Measurements from ENCODE around the gene GPR33. TPM values are rescaled to one million over a fixed set of nuclear protein-coding genes. Genes with fewer than 3 reads are reported as not detected.

GPR33 gene
- total RNA-seq, 1 experiment from 2014 or later = not detected

- no peaks in the 10 kb centered on the region for H3K9me2 ChIP-seq (replicated peaks; ENCODE audit: insufficient read depth, low read length)
- H3K4me3 ChIP-seq (ENCODE audit: low read length) = peak within 1 kb of the TSS; percentile 73
- H3K79me2 ChIP-seq (ENCODE audit: low read length) = peaks cover 45% of the 10 kb centered on the region
- H3K27me3 ChIP-seq (ENCODE audit: low read length) = no peaks in the 10 kb centered on the region
- H3K4me1 ChIP-seq (ENCODE audit: low read length) = peaks cover 37% of the 10 kb centered on the region
- H4K20me1 ChIP-seq (ENCODE audit: insufficient read depth, low read depth, low read length) = no peaks in the 10 kb centered on the region
- no peaks in the 10 kb centered on the region for H3K9me3 ChIP-seq (ENCODE audit: low read length)
- DNase-seq = peak; percentile 99
- peaks cover 8% of the 10 kb centered on the region for H3K36me3 ChIP-seq (ENCODE audit: insufficient read depth, low read length)
- H3K27ac ChIP-seq (ENCODE audit: low read length) = peak within 1 kb of the TSS; percentile 58
- H3K9ac ChIP-seq (ENCODE audit: low read length) = peak within 1 kb of the TSS; percentile 88
- peak within 1 kb of the TSS; percentile 64 for H2AFZ ChIP-seq (ENCODE audit: low read length)
- H3K4me2 ChIP-seq (ENCODE audit: low read depth, low read length, poor library complexity, severe bottlenecking) = peak within 1 kb of the TSS; percentile 77
Measured at GRCh38 chr14:31456841-31457664, 30.8 kb downstream of the GPR33 start, which contains the start of gene DTD2. TSS of gene DTD2 (minus strand) at chr14:31457506. CDS start at chr14:31457393, 113 bp downstream.

GRCh38 chr14:31449971-31450610 is 37.7 kb downstream of the GPR33 start:
- H3K4me2 ChIP-seq (ENCODE audit: low read depth, low read length, poor library complexity, severe bottlenecking) = no peak overlapping the region
- no peaks in the 10 kb centered on the region for H3K9me3 ChIP-seq (ENCODE audit: low read length)
- H3K9ac ChIP-seq (ENCODE audit: low read length) = no peak overlapping the region
- H3K27ac ChIP-seq (ENCODE audit: low read length) = no peak overlapping the region
- no peaks in the 10 kb centered on the region for H3K9me2 ChIP-seq (replicated peaks; ENCODE audit: insufficient read depth, low read length)
- H3K4me1 ChIP-seq (ENCODE audit: low read length) = peaks cover 15% of the 10 kb centered on the region
- H3K4me3 ChIP-seq (ENCODE audit: low read length) = no peak overlapping the region
- DNase-seq = peak; percentile 87
- H2AFZ ChIP-seq (ENCODE audit: low read length) = no peak overlapping the region
- peaks cover 52% of the 10 kb centered on the region for H3K36me3 ChIP-seq (ENCODE audit: insufficient read depth, low read length)
- H4K20me1 ChIP-seq (ENCODE audit: insufficient read depth, low read depth, low read length) = no peaks in the 10 kb centered on the region
- H3K27me3 ChIP-seq (ENCODE audit: low read length) = no peaks in the 10 kb centered on the region
- peaks cover 44% of the 10 kb centered on the region for H3K79me2 ChIP-seq (ENCODE audit: low read length)

- Histone ChIP-seq H2AFZ (ENCODE audit: low read length) (no peak overlapping the region), H3K27ac (ENCODE audit: low read length) (no peak overlapping the region), H3K4me1 (ENCODE audit: low read length) (peaks cover 6% of the 10 kb centered on the region), H3K9ac (ENCODE audit: low read length) (no peak overlapping the region), H3K36me3 (ENCODE audit: insufficient read depth, low read length) (peaks cover 60% of the 10 kb centered on the region), H3K9me2 (replicated peaks; ENCODE audit: insufficient read depth, low read length) (no peaks in the 10 kb centered on the region), H3K27me3 (ENCODE audit: low read length) (no peaks in the 10 kb centered on the region), H3K4me3 (ENCODE audit: low read length) (no peak overlapping the region), H4K20me1 (ENCODE audit: insufficient read depth, low read depth, low read length) (no peaks in the 10 kb centered on the region), H3K4me2 (ENCODE audit: low read depth, low read length, poor library complexity, severe bottlenecking) (no peak overlapping the region), H3K79me2 (ENCODE audit: low read length) (peaks cover 34% of the 10 kb centered on the region), H3K9me3 (ENCODE audit: low read length) (no peaks in the 10 kb centered on the region)
- no peak for DNase-seq
Measured at GRCh38 chr14:31449136-31449535, 38.7 kb downstream of the GPR33 start.

GRCh38 chr14:31445703-31446102 is 42.1 kb downstream of the GPR33 start:
- no peak overlapping the region for H3K27ac ChIP-seq (ENCODE audit: low read length)
- H2AFZ ChIP-seq (ENCODE audit: low read length) = no peak overlapping the region
- H3K4me1 ChIP-seq (ENCODE audit: low read length) = no peaks in the 10 kb centered on the region
- H3K79me2 ChIP-seq (ENCODE audit: low read length) = peaks cover 22% of the 10 kb centered on the region
- H4K20me1 ChIP-seq (ENCODE audit: insufficient read depth, low read depth, low read length) = no peaks in the 10 kb centered on the region
- H3K27me3 ChIP-seq (ENCODE audit: low read length) = no peaks in the 10 kb centered on the region
- H3K9me3 ChIP-seq (ENCODE audit: low read length) = no peaks in the 10 kb centered on the region
- H3K4me2 ChIP-seq (ENCODE audit: low read depth, low read length, poor library complexity, severe bottlenecking) = no peak overlapping the region
- no peak overlapping the region for H3K9ac ChIP-seq (ENCODE audit: low read length)
- no peaks in the 10 kb centered on the region for H3K9me2 ChIP-seq (replicated peaks; ENCODE audit: insufficient read depth, low read length)
- DNase-seq = no peak
- no peak overlapping the region for H3K4me3 ChIP-seq (ENCODE audit: low read length)
- H3K36me3 ChIP-seq (ENCODE audit: insufficient read depth, low read length) = peaks cover 45% of the 10 kb centered on the region

- Histone ChIP-seq H3K9me3 (ENCODE audit: low read length) (no peaks in the 10 kb centered on the region), H3K9ac (ENCODE audit: low read length) (no peak overlapping the region), H2AFZ (ENCODE audit: low read length) (no peak overlapping the region), H3K36me3 (ENCODE audit: insufficient read depth, low read length) (peaks cover 30% of the 10 kb centered on the region), H3K27ac (ENCODE audit: low read length) (no peak overlapping the region), H3K4me3 (ENCODE audit: low read length) (no peak overlapping the region), H3K4me2 (ENCODE audit: low read depth, low read length, poor library complexity, severe bottlenecking) (no peak overlapping the region), H3K4me1 (ENCODE audit: low read length) (no peaks in the 10 kb centered on the region), H4K20me1 (ENCODE audit: insufficient read depth, low read depth, low read length) (no peaks in the 10 kb centered on the region), H3K27me3 (ENCODE audit: low read length) (no peaks in the 10 kb centered on the region), H3K79me2 (ENCODE audit: low read length) (peaks cover 9% of the 10 kb centered on the region; the same call in 1 of the 2 replicates), H3K9me2 (replicated peaks; ENCODE audit: insufficient read depth, low read length) (no peaks in the 10 kb centered on the region)
- DNase-seq = no peak
Measured at GRCh38 chr14:31442284-31442683, 45.6 kb downstream of the GPR33 start.

GRCh38 chr14:31441273-31442111 is 46.3 kb downstream of the GPR33 start:
- Histone ChIP-seq H3K4me1 (ENCODE audit: low read length) (no peaks in the 10 kb centered on the region), H4K20me1 (ENCODE audit: insufficient read depth, low read depth, low read length) (no peaks in the 10 kb centered on the region), H3K4me3 (ENCODE audit: low read length) (no peak overlapping the region), H3K36me3 (ENCODE audit: insufficient read depth, low read length) (peaks cover 27% of the 10 kb centered on the region), H3K9me3 (ENCODE audit: low read length) (no peaks in the 10 kb centered on the region), H3K9ac (ENCODE audit: low read length) (no peak overlapping the region), H3K27me3 (ENCODE audit: low read length) (no peaks in the 10 kb centered on the region), H3K9me2 (replicated peaks; ENCODE audit: insufficient read depth, low read length) (no peaks in the 10 kb centered on the region), H2AFZ (ENCODE audit: low read length) (no peak overlapping the region), H3K27ac (ENCODE audit: low read length) (no peak overlapping the region), H3K79me2 (ENCODE audit: low read length) (peaks cover 9% of the 10 kb centered on the region; the same call in 1 of the 2 replicates), H3K4me2 (ENCODE audit: low read depth, low read length, poor library complexity, severe bottlenecking) (no peak overlapping the region)
- no peak for DNase-seq

- Histone ChIP-seq H3K9me3 (ENCODE audit: low read length) (no peaks in the 10 kb centered on the region), H3K9ac (ENCODE audit: low read length) (no peak overlapping the region), H3K9me2 (replicated peaks; ENCODE audit: insufficient read depth, low read length) (no peaks in the 10 kb centered on the region), H3K4me1 (ENCODE audit: low read length) (peaks cover 7% of the 10 kb centered on the region), H3K27me3 (ENCODE audit: low read length) (no peaks in the 10 kb centered on the region), H4K20me1 (ENCODE audit: insufficient read depth, low read depth, low read length) (no peaks in the 10 kb centered on the region), H3K4me3 (ENCODE audit: low read length) (no peak overlapping the region), H3K79me2 (ENCODE audit: low read length) (peaks cover 9% of the 10 kb centered on the region; the same call in 1 of the 2 replicates), H3K36me3 (ENCODE audit: insufficient read depth, low read length) (peaks cover 21% of the 10 kb centered on the region), H3K27ac (ENCODE audit: low read length) (no peak overlapping the region), H3K4me2 (ENCODE audit: low read depth, low read length, poor library complexity, severe bottlenecking) (no peak overlapping the region), H2AFZ (ENCODE audit: low read length) (no peak overlapping the region)
- DNase-seq = no peak
Measured at GRCh38 chr14:31440280-31440679, 47.6 kb downstream of the GPR33 start.

GRCh38 chr14:31439561-31439960 is 48.3 kb downstream of the GPR33 start:
- no peak overlapping the region for H2AFZ ChIP-seq (ENCODE audit: low read length)
- no peaks in the 10 kb centered on the region for H4K20me1 ChIP-seq (ENCODE audit: insufficient read depth, low read depth, low read length)
- peaks cover 9% of the 10 kb centered on the region; the same call in 1 of the 2 replicates for H3K79me2 ChIP-seq (ENCODE audit: low read length)
- H3K4me3 ChIP-seq (ENCODE audit: low read length) = no peak overlapping the region
- H3K4me2 ChIP-seq (ENCODE audit: low read depth, low read length, poor library complexity, severe bottlenecking) = no peak overlapping the region
- H3K27ac ChIP-seq (ENCODE audit: low read length) = no peak overlapping the region
- no peak for DNase-seq
- no peaks in the 10 kb centered on the region for H3K9me2 ChIP-seq (replicated peaks; ENCODE audit: insufficient read depth, low read length)
- H3K27me3 ChIP-seq (ENCODE audit: low read length) = no peaks in the 10 kb centered on the region
- peaks cover 7% of the 10 kb centered on the region for H3K4me1 ChIP-seq (ENCODE audit: low read length)
- H3K9me3 ChIP-seq (ENCODE audit: low read length) = no peaks in the 10 kb centered on the region
- H3K36me3 ChIP-seq (ENCODE audit: insufficient read depth, low read length) = peaks cover 16% of the 10 kb centered on the region
- no peak overlapping the region for H3K9ac ChIP-seq (ENCODE audit: low read length)

All from Karpas-422 (cell line).